Uterus (tissue), 4 donors: Measurements from ENCODE around the gene WDFY4. TPM values are rescaled to one million over a fixed set of nuclear protein-coding genes. Genes with fewer than 3 reads are reported as not detected.

ENCODE experiments used
- DNase-seq, 2 donors: peaks; one replicate each; pipeline ENCODE4 v3.0.0-alpha.2; 2019 to 2020
- H3K27ac ChIP-seq, 2 donors: fragments of 200-600 bp; sonication (generic); 1 replicate in 1 of 2; 2 replicates in 1 of 2; pipeline ENCODE4 v1.5.1; 2016 to 2018
- H3K27me3 ChIP-seq, 2 donors: fragments of 200-600 bp; sonication (generic); one replicate each; pipeline ENCODE4 v1.5.1; 2018 to 2019; ENCODE audit warnings: control low read depth in 1 of 2
- H3K36me3 ChIP-seq, 2 donors: fragments of 200-600 bp; sonication (generic); one replicate each; pipeline ENCODE4 v1.5.1; 2019; ENCODE audit warnings: control low read depth in 1 of 2
- H3K4me1 ChIP-seq, 2 donors: fragments of 200-600 bp; sonication (generic); one replicate each; pipeline ENCODE4 v1.5.1; 2018 to 2019; ENCODE audit warnings: control low read depth in 1 of 2
- H3K4me3 ChIP-seq, 2 donors: fragments of 200-600 bp; sonication (generic); 1 replicate in 1 of 2; 2 replicates in 1 of 2; pipeline ENCODE4 v1.5.1; 2018 to 2019; ENCODE audit warnings: mild to moderate bottlenecking in 1 of 2
- H3K9me3 ChIP-seq, 2 donors: fragments of 200-600 bp; sonication (generic); one replicate each; pipeline ENCODE4 v1.5.1; 2019; ENCODE audit warnings: control low read depth in 1 of 2
- POLR2A ChIP-seq, 2 donors: fragments of 450-650 bp; IDR thresholded peaks; one replicate each; pipeline ENCODE4 v1.6.1; 2016; ENCODE audit warnings: antibody characterized with exemption in 2 of 2, mild to moderate bottlenecking in 1 of 2, moderate library complexity in 1 of 2
- intact Hi-C: fragments of 100-400 bp; cut with DNase I; formaldehyde crosslinking; loops from one replicate; pipeline ENCODE4 v1.15.1; 2023; ENCODE audit warnings: low total_unique reads
- microRNA-seq: library from miRNA; unstranded; fragments of <30 nt; microRNA quantifications from one replicate; pipeline ENCODE4, GENCODE V29; 2016; ENCODE audit warnings: borderline microRNAs expressed, borderline replicate concordance
- small RNA-seq: library from RNA; depleted of rRNA; stranded (forward); fragments of <200 nt; gene quantifications from one replicate; pipeline ENCODE3, GENCODE V24; 2016
- total RNA-seq, 4 donors: library from RNA; depleted of rRNA in 3 of 4; stranded (reverse); fragments of >200 nt in 3 of 4; gene quantifications; one replicate each; pipeline versions ENCODE4 v1.1.0 to v1.2.4, GENCODE V29; 2014 to 2023
- TF ChIP-seq, protein P1 (sequence below), 4 experiments: fragments of 200-600 bp in 2 of 4; fragments of 450-650 bp in 2 of 4; sonication (generic) in 2 of 4; IDR thresholded peaks; one replicate each; pipeline ENCODE4 v1.5.1; 2016 to 2019; ENCODE audit warnings: antibody characterized with exemption in 4 of 4, mild to moderate bottlenecking in 2 of 4, moderate library complexity in 1 of 4
- donor health status: DM: yes; HTN: yes; CAD: no.

WDFY4 gene
- total RNA-seq, 4 donors from 2014 or later, result 0.26 to 5.2 (median 1.2) TPM

- H3K27ac ChIP-seq, result no peak overlapping the region
- H3K36me3 ChIP-seq, result no peaks in the 10 kb centered on the region
- H3K4me3 ChIP-seq, result no peak overlapping the region
- TF ChIP-seq, protein P1, sequence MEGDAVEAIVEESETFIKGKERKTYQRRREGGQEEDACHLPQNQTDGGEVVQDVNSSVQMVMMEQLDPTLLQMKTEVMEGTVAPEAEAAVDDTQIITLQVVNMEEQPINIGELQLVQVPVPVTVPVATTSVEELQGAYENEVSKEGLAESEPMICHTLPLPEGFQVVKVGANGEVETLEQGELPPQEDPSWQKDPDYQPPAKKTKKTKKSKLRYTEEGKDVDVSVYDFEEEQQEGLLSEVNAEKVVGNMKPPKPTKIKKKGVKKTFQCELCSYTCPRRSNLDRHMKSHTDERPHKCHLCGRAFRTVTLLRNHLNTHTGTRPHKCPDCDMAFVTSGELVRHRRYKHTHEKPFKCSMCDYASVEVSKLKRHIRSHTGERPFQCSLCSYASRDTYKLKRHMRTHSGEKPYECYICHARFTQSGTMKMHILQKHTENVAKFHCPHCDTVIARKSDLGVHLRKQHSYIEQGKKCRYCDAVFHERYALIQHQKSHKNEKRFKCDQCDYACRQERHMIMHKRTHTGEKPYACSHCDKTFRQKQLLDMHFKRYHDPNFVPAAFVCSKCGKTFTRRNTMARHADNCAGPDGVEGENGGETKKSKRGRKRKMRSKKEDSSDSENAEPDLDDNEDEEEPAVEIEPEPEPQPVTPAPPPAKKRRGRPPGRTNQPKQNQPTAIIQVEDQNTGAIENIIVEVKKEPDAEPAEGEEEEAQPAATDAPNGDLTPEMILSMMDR (IDR thresholded peaks at IDR 0.05), result no peak
- no peak for TF ChIP-seq POLR2A (IDR thresholded peaks at IDR 0.05)
- no peaks in the 10 kb centered on the region for H3K27me3 ChIP-seq
- no peak for DNase-seq
- no peaks in the 10 kb centered on the region for H3K9me3 ChIP-seq
- intact Hi-C loops, result no loop called here
- H3K4me1 ChIP-seq, result no peaks in the 10 kb centered on the region
Observed at GRCh38 chr10:49029666-49030065, 345.0 kb downstream of the WDFY4 start.

Small RNA genes lying within 50 kb of the gene (microRNA-seq; reads per million reads assigned to microRNA genes)
- gene MIR4294, result not detected

Small RNA genes lying within 50 kb of the gene (small RNA-seq; reads per million reads assigned to genes)
- gene MIR4294, result not detected

Other genes starting within 250 kb of the WDFY4 start
- gene ARHGAP22, start 79.8 kb upstream of the WDFY4 start, total RNA-seq, result 1 to 10 TPM in 2 of 4 donors, under 1 TPM in 1, not detected in 1; 0.26 to 3.6 (median 3.0) TPM